Sigmoid colon (tissue), 4 donors: ENCODE measurements around the gene TMEM170B.

ENCODE experiments used
- POLR2A ChIP-seq, 2 donors: fragments of 450-650 bp; IDR thresholded peaks; one replicate each; pipeline ENCODE4 v1.6.1; 2016; ENCODE audit warnings: antibody characterized with exemption in 2 of 2, mild to moderate bottlenecking in 2 of 2, moderate library complexity in 2 of 2
- POLR2AphosphoS5 ChIP-seq, 4 donors: sonication (generic); formaldehyde crosslinking; IDR thresholded peaks; one replicate each; pipeline ENCODE4 v1.6.1; 2017; ENCODE audit warnings: antibody characterized with exemption in 4 of 4

DNA sequence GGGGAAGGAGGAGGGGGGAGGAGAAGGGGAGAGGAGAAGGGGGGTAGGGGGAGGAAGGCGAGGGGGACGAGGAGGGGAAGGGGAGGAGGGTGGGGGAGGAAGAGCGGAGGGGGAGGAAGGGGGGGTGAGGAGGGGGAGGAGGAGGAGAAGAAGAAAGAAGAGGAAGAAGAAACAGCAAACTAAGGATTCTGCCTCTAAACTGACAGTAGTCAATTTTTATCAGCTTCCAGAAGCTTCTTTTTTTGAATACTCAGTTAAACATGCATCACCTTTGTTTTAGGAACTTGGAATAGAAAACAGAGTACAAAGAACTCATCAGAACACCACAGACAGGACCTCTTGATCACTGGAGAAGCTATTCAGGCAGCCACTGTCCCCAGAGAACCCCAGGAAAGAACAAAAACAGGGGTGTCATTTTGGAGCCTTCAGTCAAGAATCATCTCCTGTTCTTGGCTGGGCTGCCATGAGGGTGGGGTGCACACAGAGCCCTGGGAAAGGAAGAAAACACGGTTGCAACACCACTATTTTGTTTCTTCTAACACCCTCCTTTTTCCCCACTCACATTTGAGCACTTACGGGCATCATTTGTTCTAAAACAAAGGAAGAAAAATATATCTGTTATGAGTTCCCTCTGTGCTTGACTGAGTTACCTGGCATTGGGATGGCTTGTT lies 67.4 kb downstream of the TMEM170B start:
- TF ChIP-seq POLR2A (IDR thresholded peaks at IDR 0.05) (no peak), POLR2AphosphoS5 (IDR thresholded peaks at IDR 0.05) (no peak)
